GM10266 (cell line): ENCODE results near the gene RAB3GAP2.
"Not testable (repeated sequence)": the region's sequence is repeated elsewhere in the genome, so short reads cannot be mapped to it uniquely, and the experiment has no call there.

ENCODE experiments used
- DNase-seq: peaks from one replicate; pipeline ENCODE4 v3.0.0; 2012; ENCODE audit errors: extremely low spot score
- CTCF ChIP-seq: IDR thresholded peaks from 2 replicates; pipeline ENCODE4 v1.5.1; 2012; ENCODE audit warnings: mild to moderate bottlenecking, low read depth; ENCODE audit not compliant: control insufficient read depth, insufficient read depth; ENCODE audit errors: missing control alignments

Gene RAB3GAP2

GRCh38 chr1:220186752-220187151 lies 85.5 kb downstream of the RAB3GAP2 start:
- TF ChIP-seq CTCF, result no peak

GRCh38 chr1:220184506-220184905 lies 87.7 kb downstream of the RAB3GAP2 start:
- TF ChIP-seq CTCF, result no peak
- no peak for DNase-seq

More at GRCh38 chr1:220186752-220187151, 85.5 kb downstream of the RAB3GAP2 start:
- DNase-seq, result no peak

- TF ChIP-seq CTCF, result no peak
- no peak for DNase-seq
Observed at GRCh38 chr1:220182656-220183055, 89.6 kb downstream of the RAB3GAP2 start.

GRCh38 chr1:220182111-220182510 lies 90.1 kb downstream of the RAB3GAP2 start:
- no peak for TF ChIP-seq CTCF
- DNase-seq, result no peak

GRCh38 chr1:220176540-220176939 lies 95.7 kb downstream of the RAB3GAP2 start:
- TF ChIP-seq CTCF, result no peak
- no peak for DNase-seq

GRCh38 chr1:220170836-220171526 lies 101.3 kb downstream of the RAB3GAP2 start:
- DNase-seq, result no peak
- no peak for TF ChIP-seq CTCF

GRCh38 chr1:220169887-220170286 lies 102.4 kb downstream of the RAB3GAP2 start:
- not testable (repeated sequence) for DNase-seq

- DNase-seq, result no peak
Observed at GRCh38 chr1:220166853-220167252, 105.4 kb downstream of the RAB3GAP2 start.

More at GRCh38 chr1:220166853-220167252, 105.4 kb downstream of the RAB3GAP2 start:
- TF ChIP-seq CTCF, result no peak
